Measurements from ENCODE around the gene MAP3K12.

The MAP3K12 gene

GRCh38 chr12:53431187-53431586 is 68.1 kb downstream of the MAP3K12 start:
- TF ChIP-seq LEF1 (IDR thresholded peaks at IDR 0.05; ENCODE audit: borderline replicate concordance) (no peak), ZNF384 (IDR thresholded peaks at IDR 0.05) (no peak)
- TF ChIP-seq, protein P1, sequence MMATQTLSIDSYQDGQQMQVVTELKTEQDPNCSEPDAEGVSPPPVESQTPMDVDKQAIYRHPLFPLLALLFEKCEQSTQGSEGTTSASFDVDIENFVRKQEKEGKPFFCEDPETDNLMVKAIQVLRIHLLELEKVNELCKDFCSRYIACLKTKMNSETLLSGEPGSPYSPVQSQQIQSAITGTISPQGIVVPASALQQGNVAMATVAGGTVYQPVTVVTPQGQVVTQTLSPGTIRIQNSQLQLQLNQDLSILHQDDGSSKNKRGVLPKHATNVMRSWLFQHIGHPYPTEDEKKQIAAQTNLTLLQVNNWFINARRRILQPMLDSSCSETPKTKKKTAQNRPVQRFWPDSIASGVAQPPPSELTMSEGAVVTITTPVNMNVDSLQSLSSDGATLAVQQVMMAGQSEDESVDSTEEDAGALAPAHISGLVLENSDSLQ (IDR thresholded peaks at IDR 0.05): no peak
- CTCF ChIA-PET: interaction anchor here (1.5 kb wide), 1 partner anchor 10 kb away, joined by 6 read pairs; no protein-coding TSS in a partner anchor
- POLR2A ChIA-PET: interaction anchor here (1.0 to 2.0 kb wide), 2 partner anchors 10 to 23 kb away, joined by 3 to 7 read pairs; partner anchors contain the start of gene PRR13
- DNase-seq (ENCODE audit: extremely low spot score): no peak

GRCh38 chr12:53430116-53430515 is 69.1 kb downstream of the MAP3K12 start:
- POLR2A ChIA-PET: interaction anchor here (0.7 to 2.0 kb wide), 2 partner anchors 9 to 11 kb away, joined by 3 to 7 read pairs; partner anchors contain the start of gene PRR13
- DNase-seq (ENCODE audit: extremely low spot score): no peak
- CTCF ChIA-PET: interaction anchor here (1.5 kb wide), 1 partner anchor 9 kb away, joined by 6 read pairs; no protein-coding TSS in a partner anchor

More at GRCh38 chr12:53430116-53430515, 69.1 kb downstream of the MAP3K12 start:
- TF ChIP-seq ZNF384 (IDR thresholded peaks at IDR 0.05) (no peak), FOXA1 (IDR thresholded peaks at IDR 0.05) (no peak), CTBP1 (IDR thresholded peaks at IDR 0.05; ENCODE audit: borderline replicate concordance) (no peak), FOXM1 (IDR thresholded peaks at IDR 0.05; ENCODE audit: borderline replicate concordance) (no peak), L3MBTL2 (conservative IDR thresholded peaks at IDR 0.05) (no peak), SUZ12 (IDR thresholded peaks at IDR 0.05) (no peak), LEF1 (IDR thresholded peaks at IDR 0.05; ENCODE audit: borderline replicate concordance) (no peak), ELF4 (IDR thresholded peaks at IDR 0.05) (no peak), HDGF (IDR thresholded peaks at IDR 0.05; ENCODE audit: borderline replicate concordance) (no peak), SP1 (IDR thresholded peaks at IDR 0.05) (no peak), FOXK2 (IDR thresholded peaks at IDR 0.05) (no peak), BHLHE40 (IDR thresholded peaks at IDR 0.05; ENCODE audit: borderline replicate concordance) (no peak)
- TF ChIP-seq, protein P1 (IDR thresholded peaks at IDR 0.05): no peak
